HuH-7 (cell line): ENCODE data around the gene RAB25.

Experiments
- DNase-seq: peaks from one replicate; pipeline ENCODE4 v3.0.0; 2011; ENCODE audit warnings: low spot score

RAB25 gene

GRCh38 chr1:156118177-156118868, 57.4 kb downstream of the RAB25 start:
- DNase-seq: no peak

- DNase-seq: no peak
Observed at GRCh38 chr1:156119503-156120209, 58.7 kb downstream of the RAB25 start.
